ENCODE measurements around the gene MFSD11.
"Not testable (repeated sequence)": the region's sequence is repeated elsewhere in the genome, so short reads cannot be mapped to it uniquely, and the experiment has no call there.

DNA sequence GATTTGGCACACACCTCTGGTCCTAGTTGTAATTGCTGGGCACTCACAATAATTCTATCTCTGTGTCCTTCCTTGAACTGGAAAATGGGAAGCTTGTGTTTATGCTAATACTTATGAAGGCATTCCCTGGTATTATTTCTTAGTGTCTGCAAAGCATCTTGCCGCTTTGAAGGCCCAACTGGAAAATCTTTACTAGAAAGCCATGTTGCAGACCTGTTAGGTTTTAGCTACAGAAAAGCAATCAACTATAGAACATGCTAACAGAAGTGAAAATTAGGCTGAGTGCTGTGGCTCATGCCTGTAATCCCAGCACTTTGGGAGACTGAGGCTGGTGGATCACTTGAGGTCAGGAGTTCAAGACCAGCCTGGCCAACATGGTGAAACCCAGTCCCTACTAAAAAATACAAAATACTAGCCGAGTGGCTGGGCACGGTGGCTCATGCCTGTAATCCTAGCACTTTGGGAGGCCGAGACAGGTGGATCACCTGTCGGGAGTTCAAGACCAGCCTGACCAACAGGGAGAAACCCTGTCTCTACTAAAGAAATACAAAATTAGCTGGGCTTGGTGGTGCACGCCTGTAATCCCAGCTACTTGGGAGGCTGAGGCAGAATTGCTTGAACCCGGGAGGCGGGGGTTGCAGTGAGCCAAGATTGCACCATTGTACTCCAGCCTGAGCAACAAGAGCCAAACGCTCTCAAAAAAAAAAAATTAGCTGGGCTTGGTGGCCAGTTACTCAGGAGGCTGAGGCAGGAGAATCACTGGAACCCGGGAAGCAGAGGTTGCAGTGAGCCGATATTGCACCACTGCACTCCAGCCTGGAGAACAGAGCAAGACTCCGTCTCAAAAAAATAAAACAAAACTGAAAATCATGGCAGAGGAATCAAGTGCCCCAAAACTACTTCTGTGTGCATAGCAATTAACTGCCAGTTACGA lies 5.9 kb upstream of the MFSD11 start:
- TF ChIP-seq, protein P1, sequence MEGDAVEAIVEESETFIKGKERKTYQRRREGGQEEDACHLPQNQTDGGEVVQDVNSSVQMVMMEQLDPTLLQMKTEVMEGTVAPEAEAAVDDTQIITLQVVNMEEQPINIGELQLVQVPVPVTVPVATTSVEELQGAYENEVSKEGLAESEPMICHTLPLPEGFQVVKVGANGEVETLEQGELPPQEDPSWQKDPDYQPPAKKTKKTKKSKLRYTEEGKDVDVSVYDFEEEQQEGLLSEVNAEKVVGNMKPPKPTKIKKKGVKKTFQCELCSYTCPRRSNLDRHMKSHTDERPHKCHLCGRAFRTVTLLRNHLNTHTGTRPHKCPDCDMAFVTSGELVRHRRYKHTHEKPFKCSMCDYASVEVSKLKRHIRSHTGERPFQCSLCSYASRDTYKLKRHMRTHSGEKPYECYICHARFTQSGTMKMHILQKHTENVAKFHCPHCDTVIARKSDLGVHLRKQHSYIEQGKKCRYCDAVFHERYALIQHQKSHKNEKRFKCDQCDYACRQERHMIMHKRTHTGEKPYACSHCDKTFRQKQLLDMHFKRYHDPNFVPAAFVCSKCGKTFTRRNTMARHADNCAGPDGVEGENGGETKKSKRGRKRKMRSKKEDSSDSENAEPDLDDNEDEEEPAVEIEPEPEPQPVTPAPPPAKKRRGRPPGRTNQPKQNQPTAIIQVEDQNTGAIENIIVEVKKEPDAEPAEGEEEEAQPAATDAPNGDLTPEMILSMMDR (IDR thresholded peaks at IDR 0.05), result not testable (repeated sequence)
- not testable (repeated sequence) for TF ChIP-seq POLR2AphosphoS5 (IDR thresholded peaks at IDR 0.05)
